Right lung (tissue), 5 donors: ENCODE data around the gene AFAP1L2. TPM values are rescaled to one million over a fixed set of nuclear protein-coding genes. Genes with fewer than 3 reads are reported as not detected.

Experiments used
- DNase-seq, 2 donors: peaks; one replicate each; pipeline ENCODE4 v3.0.0-alpha.2; 2013
- polyA plus RNA-seq, 5 donors: library from polyadenylated mRNA; unstranded; fragments of 120-200 nt; gene quantifications; one replicate each; pipeline versions ENCODE4 v1.2.1 to v1.2.3, GENCODE V29; 2013; ENCODE audit warnings: inconsistent platforms in 1 of 5, low replicate concordance in 1 of 5; ENCODE audit not compliant: insufficient read length in 5 of 5, insufficient read depth in 1 of 5

AFAP1L2 gene
- polyA plus RNA-seq, 5 donors, result 30.3 to 38.1 (median 33.8) TPM

DNA sequence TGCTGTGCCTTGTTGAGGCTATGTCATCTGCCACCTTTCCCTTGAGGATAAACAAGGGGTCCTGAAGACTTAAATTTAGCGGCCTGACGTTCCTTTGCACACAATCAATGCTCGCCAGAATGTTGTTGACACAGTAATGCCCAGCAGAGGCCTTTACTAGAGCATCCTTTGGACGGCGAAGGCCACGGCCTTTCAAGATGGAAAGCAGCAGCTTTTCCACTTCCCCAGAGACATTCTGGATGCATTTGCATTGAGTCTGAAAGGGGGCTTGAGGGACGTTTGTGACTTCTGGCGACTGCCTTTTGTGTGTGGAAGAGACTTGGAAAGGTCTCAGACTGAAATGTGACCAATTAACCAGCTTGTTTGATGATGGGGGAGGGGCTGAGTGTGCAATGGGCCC, 112.8 kb downstream of the AFAP1L2 start:
- DNase-seq, result no peak

DNA sequence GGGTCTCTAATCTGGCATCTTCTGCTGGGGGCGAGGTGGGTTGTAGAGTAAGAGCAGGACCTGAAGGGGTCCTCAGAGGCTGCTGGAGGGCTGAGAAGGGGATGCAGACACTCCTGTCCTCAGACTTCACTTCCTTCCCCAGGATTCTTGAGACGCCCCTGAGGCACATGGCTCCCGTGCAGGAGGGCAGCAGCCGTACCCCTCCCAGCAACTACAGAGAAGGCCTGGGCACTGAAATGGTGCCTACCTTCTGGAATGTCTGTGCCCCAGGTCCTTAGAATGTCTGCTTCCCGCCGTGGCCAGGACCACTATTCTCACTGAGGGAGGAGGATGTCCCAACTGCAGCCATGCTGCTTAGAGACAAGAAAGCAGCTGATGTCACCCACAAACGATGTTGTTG, 113.2 kb downstream of the AFAP1L2 start:
- no peak for DNase-seq

GRCh38 chr10:114290038-114290437, 114.3 kb downstream of the AFAP1L2 start:
- no peak for DNase-seq

DNA sequence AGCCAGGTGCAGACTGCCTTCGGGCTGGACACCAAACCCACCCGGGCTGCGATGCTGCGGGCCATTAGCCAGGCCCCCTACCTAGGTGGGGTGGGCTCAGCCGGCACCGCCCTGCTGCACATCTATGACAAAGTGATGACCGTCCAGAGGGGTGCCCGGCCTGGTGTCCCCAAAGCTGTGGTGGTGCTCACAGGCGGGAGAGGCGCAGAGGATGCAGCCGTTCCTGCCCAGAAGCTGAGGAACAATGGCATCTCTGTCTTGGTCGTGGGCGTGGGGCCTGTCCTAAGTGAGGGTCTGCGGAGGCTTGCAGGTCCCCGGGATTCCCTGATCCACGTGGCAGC, 115.2 kb downstream of the AFAP1L2 start:
- DNase-seq, result no peak

DNA sequence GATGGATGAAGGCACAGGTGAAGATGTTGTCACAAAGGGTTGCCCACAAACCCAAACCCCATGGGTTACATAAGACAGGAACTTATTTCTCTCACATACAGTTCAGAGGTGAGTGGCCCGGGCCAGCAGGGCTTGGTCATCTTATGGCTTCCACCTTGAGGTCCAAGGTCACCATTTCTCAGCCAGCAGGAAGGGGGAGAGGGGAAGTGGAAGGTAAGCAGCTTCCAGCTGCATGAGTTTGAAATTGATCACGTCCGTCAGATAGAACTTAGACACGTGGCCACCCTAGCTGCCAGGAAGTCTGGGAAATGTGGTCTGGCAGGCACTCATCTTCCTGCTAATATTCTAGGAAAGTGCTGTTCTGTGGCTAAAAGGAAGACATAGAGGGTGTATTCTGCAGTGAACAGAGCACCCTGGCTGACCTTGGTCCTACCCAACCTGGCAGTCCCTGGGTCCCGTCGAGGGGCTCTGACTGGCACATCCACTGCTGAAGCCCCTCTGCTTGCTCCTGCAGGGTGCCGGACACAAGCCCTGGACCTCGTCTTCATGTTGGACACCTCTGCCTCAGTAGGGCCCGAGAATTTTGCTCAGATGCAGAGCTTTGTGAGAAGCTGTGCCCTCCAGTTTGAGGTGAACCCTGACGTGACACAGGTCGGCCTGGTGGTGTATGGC, 115.7 kb downstream of the AFAP1L2 start:
- DNase-seq, result no peak

DNA sequence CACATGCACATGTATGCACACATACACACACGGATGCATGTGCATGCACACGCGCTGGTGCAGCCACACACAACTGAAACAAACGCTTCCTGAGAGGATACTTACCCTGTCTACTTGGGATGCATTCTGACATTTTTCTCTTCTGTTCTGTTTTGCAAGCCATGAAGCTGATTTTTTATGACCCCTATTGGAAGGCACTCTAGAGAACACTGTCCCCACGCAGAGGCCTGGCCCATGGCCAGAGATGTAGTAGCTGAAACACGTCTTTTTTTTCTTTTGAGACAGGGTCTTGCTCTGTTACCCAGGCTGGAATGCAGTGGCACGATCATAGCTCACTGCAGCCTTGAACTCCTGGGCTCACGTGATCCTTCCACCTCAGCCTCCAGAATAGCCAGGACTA, 117.4 kb downstream of the AFAP1L2 start:
- no peak for DNase-seq

- DNase-seq, result no peak
Observed at GRCh38 chr10:114285961-114286441, 118.3 kb downstream of the AFAP1L2 start.

DNA sequence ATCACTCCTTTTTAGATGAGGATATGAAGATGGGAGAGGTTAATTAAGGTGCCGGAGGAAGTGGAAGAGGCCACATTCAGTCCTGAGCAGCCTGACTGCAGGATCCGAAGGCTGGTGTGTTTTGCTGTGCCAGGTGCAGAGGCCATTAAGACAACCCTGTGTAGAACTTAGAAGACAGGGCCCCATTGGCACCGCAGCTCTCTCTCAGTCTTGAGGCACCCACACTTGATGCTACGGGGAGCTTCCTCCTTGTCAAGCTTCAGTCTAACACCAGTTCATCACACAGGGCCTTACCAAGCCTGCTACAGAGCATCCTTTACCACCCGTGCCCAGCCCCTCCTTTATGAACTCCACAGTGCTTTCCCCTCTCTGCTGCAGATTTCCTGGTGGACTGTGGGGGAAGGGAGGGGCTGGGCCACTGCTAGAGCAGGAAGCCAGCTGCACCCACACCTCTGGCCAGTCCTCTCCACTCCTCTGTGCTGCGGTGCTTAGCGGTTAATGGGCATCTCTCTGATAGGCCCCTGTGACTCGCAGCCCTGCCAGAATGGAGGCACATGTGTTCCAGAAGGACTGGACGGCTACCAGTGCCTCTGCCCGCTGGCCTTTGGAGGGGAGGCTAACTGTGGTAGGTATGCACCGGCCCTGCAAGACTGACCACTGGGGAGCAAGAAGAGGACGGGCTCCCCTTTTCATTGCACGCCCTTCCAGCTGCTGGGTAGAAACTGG, 119.8 kb downstream of the AFAP1L2 start:
- DNase-seq, result no peak

- DNase-seq, result no peak
Observed at GRCh38 chr10:114283535-114284234, 120.6 kb downstream of the AFAP1L2 start.

DNA sequence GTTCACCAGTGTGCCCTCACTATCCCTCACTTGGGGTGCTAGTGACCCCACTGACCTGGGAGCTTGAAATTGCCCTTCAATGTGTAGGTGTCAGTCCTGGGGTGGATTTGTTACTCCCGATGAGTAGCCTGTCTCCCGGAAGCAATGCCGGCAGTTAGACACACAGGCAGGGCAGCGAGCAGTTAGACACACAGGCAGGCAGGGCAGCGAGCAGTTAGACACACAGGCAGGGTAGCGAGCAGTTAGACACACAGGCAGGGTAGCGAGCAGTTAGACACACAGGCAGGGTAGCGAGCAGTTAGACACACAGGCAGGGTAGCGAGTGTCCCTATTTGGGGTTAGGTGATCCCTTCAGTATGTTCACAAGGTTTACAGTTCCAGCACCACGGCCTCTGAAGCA, 121.2 kb downstream of the AFAP1L2 start:
- DNase-seq, result no peak

- no peak for DNase-seq
Observed at GRCh38 chr10:114282526-114282925, 121.8 kb downstream of the AFAP1L2 start.

- no peak for DNase-seq
Observed at GRCh38 chr10:114281461-114281860, 122.8 kb downstream of the AFAP1L2 start.

DNA sequence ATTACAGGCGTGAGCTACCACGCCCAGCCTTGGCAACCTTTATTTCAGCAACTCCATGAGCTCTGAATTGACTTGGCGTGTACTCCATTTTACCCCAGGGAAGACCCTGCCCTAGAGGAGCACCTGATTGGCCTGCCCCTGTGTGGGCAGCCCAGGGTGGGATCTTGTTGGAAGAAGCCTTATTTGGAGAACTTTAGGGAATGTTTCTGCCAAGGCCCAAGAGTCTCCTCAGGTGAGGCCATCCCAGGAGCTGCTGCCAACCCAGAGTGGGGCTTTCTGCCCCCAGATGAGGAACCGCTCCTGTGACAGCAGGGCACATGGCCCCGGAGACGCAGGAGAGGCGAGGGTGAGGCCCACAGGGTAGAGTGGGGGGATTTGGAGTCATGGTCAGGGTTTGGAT, 123.3 kb downstream of the AFAP1L2 start:
- no peak for DNase-seq

GRCh38 chr10:114279901-114280644, 124.2 kb downstream of the AFAP1L2 start:
- no peak for DNase-seq

DNA sequence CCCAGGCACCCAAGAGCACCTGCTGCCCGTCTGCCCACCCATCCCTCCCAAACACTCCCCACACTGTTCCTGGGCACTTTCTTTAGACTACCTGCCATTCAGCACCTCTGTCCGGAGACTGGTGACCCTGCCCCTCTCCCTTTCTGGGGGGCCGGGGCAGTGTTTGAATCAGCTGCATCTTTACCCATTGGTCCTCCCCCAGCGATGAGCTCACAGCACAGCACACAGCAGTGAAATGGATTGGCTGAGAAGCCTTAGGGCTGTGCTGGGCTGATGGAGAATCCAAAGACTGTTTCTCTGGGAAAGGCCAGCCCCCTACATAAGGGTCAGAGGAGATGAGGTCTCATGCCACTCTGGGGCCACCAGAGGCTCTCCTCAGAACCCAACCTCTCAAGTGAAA, 125.0 kb downstream of the AFAP1L2 start:
- no peak for DNase-seq

GRCh38 chr10:114278884-114279191, 125.5 kb downstream of the AFAP1L2 start:
- no peak for DNase-seq

GRCh38 chr10:114278140-114278883, 126.0 kb downstream of the AFAP1L2 start:
- no peak for DNase-seq

DNA sequence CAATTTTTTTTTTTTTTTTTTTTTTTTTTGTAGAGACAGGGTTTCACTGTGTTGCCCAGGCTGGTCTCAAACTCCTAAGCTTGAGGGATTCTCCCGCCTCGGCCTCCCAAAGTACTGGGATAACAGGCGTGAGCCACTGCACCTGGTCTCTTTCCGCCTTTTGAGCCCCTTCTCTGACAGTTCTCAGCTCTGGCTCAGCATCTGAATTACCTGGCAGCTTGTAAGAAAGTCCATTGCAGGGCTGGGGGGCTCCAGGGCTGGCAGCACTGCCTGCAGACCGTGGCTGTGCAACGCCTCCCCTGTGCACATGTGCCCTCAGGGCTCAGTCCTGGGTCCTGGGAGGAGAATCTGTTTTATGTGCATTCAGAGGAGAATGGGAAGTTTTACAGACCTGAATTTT, 127.6 kb downstream of the AFAP1L2 start:
- no peak for DNase-seq

- no peak for DNase-seq
Observed at GRCh38 chr10:114276066-114276465, 128.2 kb downstream of the AFAP1L2 start.

DNA sequence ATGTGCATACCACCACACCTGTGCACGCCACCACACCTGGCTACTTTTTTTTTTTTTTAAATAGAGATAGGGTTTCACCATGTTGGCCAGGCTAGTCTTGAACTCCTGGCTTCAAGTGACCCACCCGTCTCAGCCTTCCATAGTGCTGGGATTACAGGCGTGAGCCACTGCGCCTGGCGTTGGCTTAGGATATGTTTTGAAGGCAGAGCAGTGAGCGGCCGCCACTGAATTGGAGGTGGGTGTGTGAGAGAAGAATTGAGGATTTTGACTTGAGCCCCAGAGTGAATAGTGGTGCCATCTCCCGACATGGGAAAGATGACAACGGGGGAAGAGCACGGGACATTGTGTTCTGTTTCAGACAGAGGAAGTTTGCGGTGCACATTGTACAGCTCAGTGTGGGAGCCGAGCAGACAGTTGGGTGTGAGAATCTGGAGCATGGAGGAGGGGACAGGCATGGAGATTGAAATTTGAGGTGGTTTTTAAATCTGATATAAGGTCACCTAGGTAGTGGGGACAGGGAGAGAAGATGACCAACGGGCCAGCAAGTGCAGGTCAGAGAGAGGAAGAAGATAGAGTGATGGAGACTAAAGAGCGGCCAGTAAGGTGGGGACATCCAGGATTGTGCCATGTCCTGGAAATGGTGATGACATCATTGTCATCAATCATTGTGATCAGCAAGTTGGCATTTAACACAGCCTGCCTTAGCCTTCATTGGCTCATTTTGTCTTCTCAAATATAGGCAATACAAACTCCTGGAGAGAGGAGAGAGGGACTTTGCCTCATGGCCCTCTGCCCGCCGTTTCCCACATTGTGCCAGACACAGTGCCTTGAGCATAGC, 129.5 kb downstream of the AFAP1L2 start:
- no peak for DNase-seq

DNA sequence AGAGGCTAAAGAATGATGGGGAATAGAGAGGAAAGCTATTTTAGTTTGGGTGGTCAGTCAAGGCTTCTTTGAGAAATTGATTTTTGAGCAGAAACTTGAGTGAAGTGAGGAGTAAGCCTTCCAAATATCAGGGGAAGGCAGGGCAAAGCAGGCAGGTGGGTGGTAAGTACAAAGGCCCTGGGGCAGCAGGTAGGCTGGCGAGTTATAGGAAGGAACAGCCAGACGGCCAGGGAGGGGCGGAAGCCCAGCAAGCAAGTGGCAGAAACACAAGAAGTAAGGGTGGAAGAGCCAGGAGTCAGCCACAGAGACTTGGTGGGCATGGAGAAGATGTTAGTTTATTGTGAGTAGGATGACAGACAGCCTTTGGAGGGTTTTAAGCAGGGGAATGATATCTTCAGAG, 130.4 kb downstream of the AFAP1L2 start:
- DNase-seq, result no peak
